Measurements from ENCODE around the gene BSN.

BSN gene, protein sequence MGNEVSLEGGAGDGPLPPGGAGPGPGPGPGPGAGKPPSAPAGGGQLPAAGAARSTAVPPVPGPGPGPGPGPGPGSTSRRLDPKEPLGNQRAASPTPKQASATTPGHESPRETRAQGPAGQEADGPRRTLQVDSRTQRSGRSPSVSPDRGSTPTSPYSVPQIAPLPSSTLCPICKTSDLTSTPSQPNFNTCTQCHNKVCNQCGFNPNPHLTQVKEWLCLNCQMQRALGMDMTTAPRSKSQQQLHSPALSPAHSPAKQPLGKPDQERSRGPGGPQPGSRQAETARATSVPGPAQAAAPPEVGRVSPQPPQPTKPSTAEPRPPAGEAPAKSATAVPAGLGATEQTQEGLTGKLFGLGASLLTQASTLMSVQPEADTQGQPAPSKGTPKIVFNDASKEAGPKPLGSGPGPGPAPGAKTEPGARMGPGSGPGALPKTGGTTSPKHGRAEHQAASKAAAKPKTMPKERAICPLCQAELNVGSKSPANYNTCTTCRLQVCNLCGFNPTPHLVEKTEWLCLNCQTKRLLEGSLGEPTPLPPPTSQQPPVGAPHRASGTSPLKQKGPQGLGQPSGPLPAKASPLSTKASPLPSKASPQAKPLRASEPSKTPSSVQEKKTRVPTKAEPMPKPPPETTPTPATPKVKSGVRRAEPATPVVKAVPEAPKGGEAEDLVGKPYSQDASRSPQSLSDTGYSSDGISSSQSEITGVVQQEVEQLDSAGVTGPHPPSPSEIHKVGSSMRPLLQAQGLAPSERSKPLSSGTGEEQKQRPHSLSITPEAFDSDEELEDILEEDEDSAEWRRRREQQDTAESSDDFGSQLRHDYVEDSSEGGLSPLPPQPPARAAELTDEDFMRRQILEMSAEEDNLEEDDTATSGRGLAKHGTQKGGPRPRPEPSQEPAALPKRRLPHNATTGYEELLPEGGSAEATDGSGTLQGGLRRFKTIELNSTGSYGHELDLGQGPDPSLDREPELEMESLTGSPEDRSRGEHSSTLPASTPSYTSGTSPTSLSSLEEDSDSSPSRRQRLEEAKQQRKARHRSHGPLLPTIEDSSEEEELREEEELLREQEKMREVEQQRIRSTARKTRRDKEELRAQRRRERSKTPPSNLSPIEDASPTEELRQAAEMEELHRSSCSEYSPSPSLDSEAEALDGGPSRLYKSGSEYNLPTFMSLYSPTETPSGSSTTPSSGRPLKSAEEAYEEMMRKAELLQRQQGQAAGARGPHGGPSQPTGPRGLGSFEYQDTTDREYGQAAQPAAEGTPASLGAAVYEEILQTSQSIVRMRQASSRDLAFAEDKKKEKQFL (N-terminal part only)

DNA sequence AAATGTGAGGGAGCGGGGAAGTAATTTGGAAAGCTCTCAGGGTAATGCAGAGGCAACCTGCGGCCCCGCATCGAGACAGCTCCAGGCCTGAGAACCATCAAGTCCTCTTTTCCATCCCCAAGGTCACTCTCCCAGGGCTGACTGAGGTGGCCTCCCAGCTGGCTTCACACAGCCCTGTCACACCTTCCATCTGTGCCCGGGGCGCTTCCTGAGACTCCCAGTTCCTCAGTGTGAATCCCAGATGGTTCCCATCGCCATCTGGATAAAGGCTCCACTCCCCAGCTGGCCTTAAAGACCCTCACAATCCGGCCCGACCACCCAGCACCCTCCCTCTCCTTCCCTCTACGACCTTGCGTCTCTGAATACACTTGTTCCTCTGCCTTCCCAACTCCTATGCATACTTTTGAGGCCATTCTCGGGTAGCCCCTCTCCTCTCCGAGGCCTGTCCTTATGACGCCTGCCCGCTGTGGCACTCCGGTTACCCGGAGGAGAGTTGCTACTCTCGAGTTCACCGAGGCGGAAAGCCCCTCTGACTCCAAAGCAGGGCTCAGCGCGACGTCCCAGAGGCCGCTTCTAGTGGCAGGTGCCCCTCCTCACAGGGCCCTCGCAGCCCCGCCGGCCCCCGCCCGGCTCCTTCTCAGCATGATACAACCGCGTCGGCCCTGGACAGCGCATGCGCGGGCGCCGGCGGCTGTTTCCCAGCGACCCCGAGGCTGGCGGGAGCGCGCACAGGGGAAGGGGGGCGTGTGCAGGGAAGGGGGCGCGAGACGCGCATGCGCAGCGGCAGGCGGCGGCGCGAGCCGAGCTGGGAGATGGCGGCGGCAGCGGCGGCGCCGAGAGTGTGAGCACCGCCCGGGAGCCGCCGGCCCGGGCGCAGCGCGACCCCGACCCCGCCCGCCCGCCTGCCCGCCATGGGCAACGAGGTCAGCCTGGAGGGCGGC lies at the start of gene BSN:
Gene BSN, plus strand, starts transcription at position 786 of the 941 bp plus-strand sequence. Its CDS starts 126 bp downstream, at position 912.
- Histone ChIP-seq H3K4me1 (ENCODE audit: insufficient read depth, low read length) (peaks cover 24% of the 10 kb centered on the region), H4K20me1 (ENCODE audit: insufficient read depth, low read length) (0 out of 2 replicates have a peak, but pooled peaks cover 5% of the 10 kb centered on the region), H3K9me3 (ENCODE audit: insufficient read depth, low read length, severe bottlenecking) (no peaks in the 10 kb centered on the region), H3K36me3 (ENCODE audit: insufficient read depth, low read length) (no peaks in the 10 kb centered on the region), H3K79me2 (ENCODE audit: insufficient read depth, low read length) (0 out of 2 replicates have a peak, but pooled peaks cover 2% of the 10 kb centered on the region), H3K27ac (ENCODE audit: low read length) (peak within 1 kb of the TSS; percentile 75), H3K4me3 (ENCODE audit: low read depth in 1 of 2, low read length in 2 of 2) (peak within 1 kb of the TSS; percentile 34 to 62), H3K9ac (ENCODE audit: low read depth, low read length) (peak within 1 kb of the TSS; percentile 62), H3K27me3 (ENCODE audit: insufficient read depth, low read length, poor library complexity) (no peaks in the 10 kb centered on the region), H3K4me2 (ENCODE audit: insufficient read depth, low read length) (peak within 1 kb of the TSS; percentile 76), H2AFZ (ENCODE audit: low read depth, low read length) (peak within 1 kb of the TSS; percentile 91)
- TF ChIP-seq EZH2 (IDR thresholded peaks at IDR 0.05; ENCODE audit: borderline replicate concordance, low read depth, low read length, severe bottlenecking), result no peak
- TF ChIP-seq, protein P1, sequence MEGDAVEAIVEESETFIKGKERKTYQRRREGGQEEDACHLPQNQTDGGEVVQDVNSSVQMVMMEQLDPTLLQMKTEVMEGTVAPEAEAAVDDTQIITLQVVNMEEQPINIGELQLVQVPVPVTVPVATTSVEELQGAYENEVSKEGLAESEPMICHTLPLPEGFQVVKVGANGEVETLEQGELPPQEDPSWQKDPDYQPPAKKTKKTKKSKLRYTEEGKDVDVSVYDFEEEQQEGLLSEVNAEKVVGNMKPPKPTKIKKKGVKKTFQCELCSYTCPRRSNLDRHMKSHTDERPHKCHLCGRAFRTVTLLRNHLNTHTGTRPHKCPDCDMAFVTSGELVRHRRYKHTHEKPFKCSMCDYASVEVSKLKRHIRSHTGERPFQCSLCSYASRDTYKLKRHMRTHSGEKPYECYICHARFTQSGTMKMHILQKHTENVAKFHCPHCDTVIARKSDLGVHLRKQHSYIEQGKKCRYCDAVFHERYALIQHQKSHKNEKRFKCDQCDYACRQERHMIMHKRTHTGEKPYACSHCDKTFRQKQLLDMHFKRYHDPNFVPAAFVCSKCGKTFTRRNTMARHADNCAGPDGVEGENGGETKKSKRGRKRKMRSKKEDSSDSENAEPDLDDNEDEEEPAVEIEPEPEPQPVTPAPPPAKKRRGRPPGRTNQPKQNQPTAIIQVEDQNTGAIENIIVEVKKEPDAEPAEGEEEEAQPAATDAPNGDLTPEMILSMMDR (IDR thresholded peaks at IDR 0.05; ENCODE audit: borderline replicate concordance, extremely low read depth, low read length, poor library complexity, severe bottlenecking), result no peak
- peak; percentile 90 for ATAC-seq (ENCODE audit: insufficient read depth, low read depth)
- DNase-seq, result peak; percentile 95

DNA sequence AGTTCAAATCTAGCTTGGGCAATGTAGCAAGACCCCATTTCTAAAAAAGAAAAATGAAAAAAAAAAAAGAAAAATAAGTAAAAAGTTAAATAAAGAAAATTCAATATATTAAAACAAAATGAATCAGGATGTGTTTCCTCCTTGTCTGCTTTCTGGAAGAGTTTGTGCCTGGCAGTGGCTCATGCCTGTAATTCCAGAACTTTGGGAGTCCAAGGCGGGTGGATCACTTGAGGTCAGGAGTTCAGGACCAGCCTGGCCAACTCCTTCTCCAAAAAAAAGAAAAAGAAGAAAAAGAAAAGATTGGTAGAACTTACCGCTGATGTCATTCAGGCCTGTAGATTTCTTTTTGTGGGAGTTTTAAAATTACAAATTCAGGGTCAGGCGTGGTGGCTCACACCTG lies 47.4 kb upstream of the BSN start:
- Histone ChIP-seq H4K20me1 (ENCODE audit: insufficient read depth, low read length) (peaks cover 9% of the 10 kb centered on the region; the same call in 1 of the 2 replicates), H3K9me3 (ENCODE audit: insufficient read depth, low read length, severe bottlenecking) (no peaks in the 10 kb centered on the region), H3K9ac (ENCODE audit: low read depth, low read length) (no peak overlapping the region), H3K36me3 (ENCODE audit: insufficient read depth, low read length) (peaks cover 22% of the 10 kb centered on the region), H3K4me3 (ENCODE audit: low read depth in 1 of 2, low read length in 2 of 2) (no peak overlapping the region), H3K79me2 (ENCODE audit: insufficient read depth, low read length) (peaks cover 45% of the 10 kb centered on the region), H2AFZ (ENCODE audit: low read depth, low read length) (no peak overlapping the region), H3K4me1 (ENCODE audit: insufficient read depth, low read length) (no peaks in the 10 kb centered on the region), H3K27ac (ENCODE audit: low read length) (no peak overlapping the region), H3K4me2 (ENCODE audit: insufficient read depth, low read length) (no peak overlapping the region), H3K27me3 (ENCODE audit: insufficient read depth, low read length, poor library complexity) (no peaks in the 10 kb centered on the region)
- DNase-seq (no peak), ATAC-seq (ENCODE audit: insufficient read depth, low read depth) (no peak)
- TF ChIP-seq, protein P1 (IDR thresholded peaks at IDR 0.05; ENCODE audit: borderline replicate concordance, extremely low read depth, low read length, poor library complexity, severe bottlenecking), result no peak
- no peak for TF ChIP-seq EZH2 (IDR thresholded peaks at IDR 0.05; ENCODE audit: borderline replicate concordance, low read depth, low read length, severe bottlenecking)

DNA sequence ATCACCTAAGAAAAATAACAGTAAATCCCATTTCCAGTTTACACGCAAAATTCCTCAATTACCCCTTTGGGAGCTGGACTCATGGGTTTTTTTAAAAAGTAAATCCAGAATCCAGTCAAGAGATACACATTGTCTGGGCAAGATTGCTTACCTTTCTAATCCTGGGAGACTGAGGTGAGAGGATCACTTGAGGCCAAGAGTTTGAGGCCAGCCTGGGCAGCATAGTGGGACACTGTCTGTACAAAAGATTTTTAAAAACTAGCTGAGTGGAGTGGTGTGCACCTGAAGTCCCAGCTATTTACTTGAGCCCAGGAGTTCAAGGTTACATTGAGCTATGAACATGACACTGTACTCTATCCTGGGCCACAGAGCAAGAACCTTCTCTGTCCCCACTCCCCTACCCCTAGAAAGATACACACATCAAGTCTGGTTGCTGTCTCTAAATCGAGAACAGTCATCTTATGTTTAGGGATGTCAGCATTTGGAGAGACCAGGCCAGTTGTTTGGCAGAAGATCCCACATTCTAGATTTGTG lies 45.2 kb upstream of the BSN start:
- Histone ChIP-seq H4K20me1 (ENCODE audit: insufficient read depth, low read length) (0 out of 2 replicates have a peak, but pooled peaks cover 5% of the 10 kb centered on the region), H3K9me3 (ENCODE audit: insufficient read depth, low read length, severe bottlenecking) (no peaks in the 10 kb centered on the region), H3K27me3 (ENCODE audit: insufficient read depth, low read length, poor library complexity) (no peaks in the 10 kb centered on the region), H3K4me2 (ENCODE audit: insufficient read depth, low read length) (no peak overlapping the region), H3K9ac (ENCODE audit: low read depth, low read length) (no peak overlapping the region), H3K79me2 (ENCODE audit: insufficient read depth, low read length) (peaks cover 32% of the 10 kb centered on the region), H2AFZ (ENCODE audit: low read depth, low read length) (no peak overlapping the region), H3K36me3 (ENCODE audit: insufficient read depth, low read length) (peaks cover 30% of the 10 kb centered on the region), H3K4me3 (ENCODE audit: low read depth in 1 of 2, low read length in 2 of 2) (no peak overlapping the region), H3K27ac (ENCODE audit: low read length) (no peak overlapping the region), H3K4me1 (ENCODE audit: insufficient read depth, low read length) (no peaks in the 10 kb centered on the region)
- no peak for ATAC-seq (ENCODE audit: insufficient read depth, low read depth)
- DNase-seq, result no peak
- no peak for TF ChIP-seq EZH2 (IDR thresholded peaks at IDR 0.05; ENCODE audit: borderline replicate concordance, low read depth, low read length, severe bottlenecking)

All from DND-41 (cell line).